ENCODE data around the gene CHRNA5. TPM values are rescaled to one million over a fixed set of nuclear protein-coding genes. Genes with fewer than 3 reads are reported as not detected.
"Not testable (repeated sequence)": the region's sequence is repeated elsewhere in the genome, so short reads cannot be mapped to it uniquely, and the experiment has no call there.

The CHRNA5 gene
- 1 to 10 TPM in 1 of 3 donors, under 1 TPM in 2; 0.53 to 1.4 (median 0.62) TPM for polyA plus RNA-seq

GRCh38 chr15:78565097-78565950, at the start of gene CHRNA5:
TSS of gene CHRNA5 (plus strand) at chr15:78565520. CDS start at chr15:78565720, 200 bp downstream.
- peaks cover 19% of the 10 kb centered on the region in 2 donors for H3K4me1 Mint-ChIP-seq
- H3K36me3 Mint-ChIP-seq, result no peaks in the 10 kb centered on the region
- H3K27me3 Mint-ChIP-seq (ENCODE audit: low read depth in 3 of 3), result peaks cover 2 to 13% (median 12%) of the 10 kb centered on the region in 3 donors
- peaks cover 0 to 2% (median 0%) of the 10 kb centered on the region in 6 donors for H3K9me3 Mint-ChIP-seq
- DNase-seq, result peak; percentile 44 to 58 (median 57)
- peak within 1 kb of the TSS; percentile 20 to 82 (median 52) for H3K27ac Mint-ChIP-seq
- H3K4me3 Mint-ChIP-seq, result peak within 1 kb of the TSS; percentile 82 to 95 (median 89)

GRCh38 chr15:78520035-78520434, 45.3 kb upstream of the CHRNA5 start:
- H3K27ac Mint-ChIP-seq; H3K36me3 Mint-ChIP-seq; H3K4me1 Mint-ChIP-seq; H3K9me3 Mint-ChIP-seq; DNase-seq; H3K4me3 Mint-ChIP-seq; H3K27me3 Mint-ChIP-seq (ENCODE audit: low read depth in 3 of 3): not testable (repeated sequence)

- H3K4me1 Mint-ChIP-seq, result no peaks in the 10 kb centered on the region
- no peak for DNase-seq
- peaks cover 3 to 8% (median 6%) of the 10 kb centered on the region in 3 donors for H3K27me3 Mint-ChIP-seq (ENCODE audit: low read depth in 3 of 3)
- no peaks in the 10 kb centered on the region for H3K36me3 Mint-ChIP-seq
- no peak overlapping the region for H3K4me3 Mint-ChIP-seq
- no peak overlapping the region for H3K27ac Mint-ChIP-seq
- no peaks in the 10 kb centered on the region for H3K9me3 Mint-ChIP-seq
Measured at GRCh38 chr15:78524230-78524629, 41.1 kb upstream of the CHRNA5 start.

DNA sequence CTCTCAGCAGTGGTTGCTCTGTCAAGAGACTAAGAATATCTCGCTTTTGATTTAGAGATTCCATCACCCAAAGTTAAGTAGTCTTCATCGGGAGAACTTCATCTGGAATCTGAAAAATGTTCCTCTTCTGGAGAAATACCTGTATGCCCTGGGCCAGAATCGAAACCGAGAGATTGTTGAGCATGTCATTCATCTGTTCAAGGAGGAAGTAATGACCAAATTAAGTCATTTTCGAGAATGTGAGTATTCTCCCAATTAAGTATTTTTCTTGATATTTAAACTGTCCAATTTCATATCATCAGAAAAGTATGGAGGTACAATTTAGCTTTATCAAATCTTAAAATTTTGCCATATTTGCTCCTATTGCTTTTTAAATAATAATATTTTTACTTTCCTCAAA, 38.0 kb upstream of the CHRNA5 start:
- H3K4me1 Mint-ChIP-seq, result no peaks in the 10 kb centered on the region
- no peaks in the 10 kb centered on the region for H3K9me3 Mint-ChIP-seq
- no peaks in the 10 kb centered on the region for H3K36me3 Mint-ChIP-seq
- H3K27ac Mint-ChIP-seq, result no peak overlapping the region
- DNase-seq, result no peak
- H3K4me3 Mint-ChIP-seq, result no peak overlapping the region
- H3K27me3 Mint-ChIP-seq (ENCODE audit: low read depth in 3 of 3), result peaks cover 3 to 8% (median 7%) of the 10 kb centered on the region in 3 donors

GRCh38 chr15:78533331-78533730, 32.0 kb upstream of the CHRNA5 start:
- Mint-ChIP-seq H3K27ac (no peak overlapping the region), H3K27me3 (ENCODE audit: low read depth in 3 of 3) (peaks cover 0 to 5% (median 4%) of the 10 kb centered on the region in 3 donors), H3K9me3 (no peaks in the 10 kb centered on the region), H3K4me3 (no peak overlapping the region), H3K36me3 (no peaks in the 10 kb centered on the region), H3K4me1 (no peaks in the 10 kb centered on the region)
- DNase-seq, result no peak

DNA sequence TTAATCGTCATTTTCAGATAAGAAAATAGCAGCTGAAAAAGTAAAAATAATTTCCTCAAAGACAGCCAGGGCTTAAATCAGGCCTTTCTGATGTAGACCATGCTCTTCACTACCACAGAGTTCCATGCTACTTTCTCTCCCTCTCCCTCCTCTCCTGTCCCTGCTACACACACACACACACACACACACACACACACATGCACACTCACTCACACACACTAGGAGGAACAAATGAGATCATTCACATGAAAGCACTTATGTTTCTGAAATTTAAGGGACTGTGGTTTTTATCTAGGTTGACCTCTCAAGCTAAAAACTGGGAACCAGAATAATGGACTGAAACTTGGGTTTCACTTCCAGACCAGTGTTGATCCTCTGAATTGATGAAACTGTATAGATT, 29.2 kb upstream of the CHRNA5 start:
- Mint-ChIP-seq H3K4me1 (peaks cover 10 to 16% of the 10 kb centered on the region in 2 donors), H3K9me3 (no peaks in the 10 kb centered on the region), H3K36me3 (no peaks in the 10 kb centered on the region), H3K4me3 (no peak overlapping the region), H3K27me3 (ENCODE audit: low read depth in 3 of 3) (peaks cover 12 to 14% (median 12%) of the 10 kb centered on the region in 3 donors), H3K27ac (no peak overlapping the region)
- DNase-seq, result no peak

GRCh38 chr15:78537266-78537905, 27.9 kb upstream of the CHRNA5 start:
- Mint-ChIP-seq H3K27me3 (ENCODE audit: low read depth in 3 of 3) (peaks cover 15 to 20% (median 15%) of the 10 kb centered on the region in 3 donors), H3K4me3 (no peak overlapping the region), H3K4me1 (peaks cover 21 to 28% of the 10 kb centered on the region in 2 donors), H3K27ac (peak overlapping the region in 1 of 6 donors; percentile 22), H3K9me3 (no peaks in the 10 kb centered on the region), H3K36me3 (peaks cover 3 to 4% (median 3%) of the 10 kb centered on the region in 3 donors)
- no peak for DNase-seq

- H3K27ac Mint-ChIP-seq, result peak overlapping the region in 4 of 6 donors; percentile 51 to 96 (median 86)
- H3K36me3 Mint-ChIP-seq, result peaks cover 6 to 8% (median 7%) of the 10 kb centered on the region in 3 donors
- H3K9me3 Mint-ChIP-seq, result no peaks in the 10 kb centered on the region
- H3K4me1 Mint-ChIP-seq, result peaks cover 31 to 38% of the 10 kb centered on the region in 2 donors
- peaks cover 15 to 20% (median 17%) of the 10 kb centered on the region in 3 donors for H3K27me3 Mint-ChIP-seq (ENCODE audit: low read depth in 3 of 3)
- DNase-seq, result no peak
- peak overlapping the region in 3 of 5 donors; percentile 17 to 93 (median 80) for H3K4me3 Mint-ChIP-seq
Measured at GRCh38 chr15:78538358-78538757, 27.0 kb upstream of the CHRNA5 start.

DNA sequence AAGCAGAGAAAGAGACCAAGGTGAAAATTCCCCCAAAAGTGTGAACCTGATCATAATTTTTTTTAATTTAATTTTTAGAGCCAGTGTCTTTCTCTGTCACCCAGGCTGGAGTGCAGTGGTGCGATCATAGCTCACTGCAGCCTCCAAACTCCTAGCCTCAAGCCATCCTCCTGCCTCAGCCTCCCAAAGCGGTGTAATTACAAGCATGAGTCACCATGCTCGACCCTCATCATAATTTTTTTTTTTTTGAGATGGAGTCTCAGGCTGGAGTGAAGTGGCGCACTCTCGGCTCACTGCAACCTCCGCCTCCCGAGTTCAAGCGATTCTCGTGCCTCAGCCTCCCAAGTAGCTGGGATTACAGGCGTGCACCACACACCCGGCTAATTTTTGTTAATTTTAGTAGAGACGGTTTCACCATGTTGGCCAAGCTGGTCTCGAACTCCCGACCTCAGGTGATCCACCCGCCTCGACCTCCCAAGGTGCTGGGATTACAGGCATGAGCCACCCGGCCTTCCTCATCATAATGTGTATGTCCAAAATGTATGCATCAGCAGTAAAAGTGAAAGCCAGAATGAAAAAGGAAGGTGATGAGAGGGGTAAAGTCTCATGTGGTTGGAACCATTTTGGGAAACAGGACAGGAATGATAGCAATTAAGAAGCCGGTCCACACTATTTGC, 25.7 kb upstream of the CHRNA5 start:
- H3K9me3 Mint-ChIP-seq, DNase-seq: not testable (repeated sequence)
- Mint-ChIP-seq H3K4me1 (peaks cover 32 to 45% of the 10 kb centered on the region in 2 donors), H3K27me3 (ENCODE audit: low read depth in 3 of 3) (peaks cover 15 to 20% (median 17%) of the 10 kb centered on the region in 3 donors), H3K4me3 (peak overlapping the region; percentile 92 to 94 (median 93)), H3K27ac (peak overlapping the region; percentile 94 to 99 (median 96)), H3K36me3 (peaks cover 6 to 11% (median 8%) of the 10 kb centered on the region in 3 donors)

DNA sequence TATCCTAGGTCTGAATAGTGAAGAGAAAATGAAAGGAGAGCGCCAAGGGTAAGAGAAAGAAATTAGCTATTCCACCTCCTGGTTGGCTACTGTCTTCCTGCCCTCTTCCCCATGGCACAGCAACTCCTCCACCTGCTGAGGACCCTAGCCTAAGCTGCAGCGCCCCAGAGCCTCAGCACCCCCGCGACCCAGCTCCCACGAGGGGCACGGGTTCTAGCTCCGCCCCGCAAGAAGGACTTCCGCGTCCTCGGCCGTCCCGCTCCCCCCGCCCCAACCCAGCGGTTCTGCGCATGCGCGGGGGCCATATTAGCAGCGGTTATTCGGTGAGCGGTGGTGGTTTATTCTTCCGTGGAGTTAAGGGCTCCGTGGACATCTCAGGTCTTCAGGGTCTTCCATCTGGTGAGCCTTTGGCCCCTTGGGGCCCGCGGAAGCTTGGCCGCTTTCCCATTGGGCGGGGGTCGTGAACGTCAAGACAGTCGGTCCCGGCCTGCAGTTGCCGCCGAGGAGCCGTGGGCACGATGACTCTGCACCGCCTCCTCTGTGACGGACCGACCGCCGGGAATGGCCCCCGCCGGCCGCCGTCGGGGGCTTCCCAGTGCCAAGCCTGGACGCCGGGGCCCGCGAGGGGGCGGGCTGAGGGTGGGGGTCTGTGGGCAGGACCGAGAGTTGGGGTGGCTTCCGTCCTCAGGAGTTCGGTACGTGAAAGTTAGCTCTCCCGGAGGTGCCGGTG, 25.0 kb upstream of the CHRNA5 start, which contains the start of gene PSMA4:
PSMA4 (plus strand) TSS at position 304 of the 730 bp plus-strand sequence. CDS start 1,484 bp downstream, outside the sequence.
- no peaks in the 10 kb centered on the region for H3K9me3 Mint-ChIP-seq
- peaks cover 6 to 13% (median 8%) of the 10 kb centered on the region in 3 donors for H3K36me3 Mint-ChIP-seq
- peaks cover 15 to 20% (median 17%) of the 10 kb centered on the region in 3 donors for H3K27me3 Mint-ChIP-seq (ENCODE audit: low read depth in 3 of 3)
- H3K4me3 Mint-ChIP-seq, result peak within 1 kb of the TSS; percentile 92 to 94 (median 93)
- H3K27ac Mint-ChIP-seq, result peak within 1 kb of the TSS; percentile 94 to 99 (median 97)
- DNase-seq, result peak; percentile 95
- peaks cover 32 to 45% of the 10 kb centered on the region in 2 donors for H3K4me1 Mint-ChIP-seq

DNA sequence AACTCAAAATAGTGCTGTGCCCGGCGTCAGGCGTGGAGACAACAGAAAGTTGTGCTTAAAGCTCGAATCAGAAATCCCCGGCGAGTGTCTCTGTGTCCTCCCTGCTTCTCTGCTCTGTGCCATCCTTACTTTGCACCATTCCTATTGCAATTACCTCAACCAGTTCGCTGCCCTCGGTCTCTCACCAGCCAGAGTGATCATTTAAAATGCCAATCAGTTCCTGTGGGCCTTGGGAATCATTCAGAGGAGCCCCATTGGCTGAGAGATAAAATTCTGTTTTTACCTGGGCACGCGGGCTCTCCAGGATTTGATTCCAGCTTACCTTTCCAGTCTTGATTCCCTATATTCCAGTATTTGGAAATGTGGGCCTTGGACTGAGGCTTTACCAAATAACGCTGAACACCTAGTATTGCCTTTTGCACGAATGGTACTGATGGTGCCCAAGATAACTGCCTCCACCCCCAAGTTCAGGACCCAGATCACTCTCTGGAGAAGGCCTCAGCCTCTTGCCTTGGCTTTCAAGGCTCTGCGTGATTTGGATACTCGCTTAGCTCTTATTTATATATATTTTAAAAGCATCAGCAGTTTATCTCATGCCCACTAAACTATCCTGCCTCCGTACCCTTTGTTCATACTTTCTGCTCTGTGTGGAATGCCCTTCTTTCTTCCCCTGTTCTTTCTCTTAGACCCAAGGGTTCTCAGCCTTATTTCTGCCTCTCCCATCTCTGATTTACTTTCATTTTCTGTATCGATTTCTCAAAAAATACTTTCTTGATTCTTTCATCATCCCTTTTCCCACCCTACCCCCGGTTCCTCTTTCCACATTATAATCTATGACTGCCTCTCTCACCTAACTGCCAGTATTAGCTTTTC, 24.2 kb upstream of the CHRNA5 start:
- Mint-ChIP-seq H3K9me3 (no peaks in the 10 kb centered on the region), H3K27ac (peak overlapping the region; percentile 94 to 99 (median 97)), H3K27me3 (ENCODE audit: low read depth in 3 of 3) (peaks cover 15 to 20% (median 17%) of the 10 kb centered on the region in 3 donors), H3K36me3 (peaks cover 6 to 21% (median 8%) of the 10 kb centered on the region in 3 donors), H3K4me1 (peaks cover 32 to 45% of the 10 kb centered on the region in 2 donors), H3K4me3 (peak overlapping the region; percentile 92 to 94 (median 93))
- peak; percentile 14 to 21 (median 20) for DNase-seq

DNA sequence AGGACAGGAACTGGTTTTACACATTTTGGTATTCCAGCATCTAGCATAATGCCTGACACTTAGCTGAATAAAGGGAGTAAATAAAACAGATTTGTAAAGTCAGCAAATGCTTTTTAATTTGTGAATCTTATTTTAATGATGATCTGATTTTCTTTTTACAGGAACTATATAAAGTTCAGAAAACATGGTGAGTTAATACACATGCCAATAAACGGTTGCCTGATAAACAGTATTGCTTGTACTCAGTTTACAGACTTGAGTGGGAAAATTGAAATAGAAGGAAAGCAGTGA, 23.6 kb upstream of the CHRNA5 start:
- H3K9me3 Mint-ChIP-seq, result no peaks in the 10 kb centered on the region
- H3K4me1 Mint-ChIP-seq, result peaks cover 32 to 45% of the 10 kb centered on the region in 2 donors
- peak overlapping the region; percentile 94 to 99 (median 97) for H3K27ac Mint-ChIP-seq
- peak overlapping the region; percentile 92 to 94 (median 93) for H3K4me3 Mint-ChIP-seq
- peaks cover 6 to 25% (median 8%) of the 10 kb centered on the region in 3 donors for H3K36me3 Mint-ChIP-seq
- DNase-seq, result no peak
- peaks cover 15 to 20% (median 17%) of the 10 kb centered on the region in 3 donors for H3K27me3 Mint-ChIP-seq (ENCODE audit: low read depth in 3 of 3)
